GM12872 (cell line): ENCODE results near the gene NFAT5.

Source experiments
- CTCF ChIP-seq: IDR thresholded peaks from 3 replicates; pipeline ENCODE4 v1.5.1; 2011; ENCODE audit warnings: low read depth, mild to moderate bottlenecking, low read length, moderate library complexity; ENCODE audit not compliant: insufficient read depth

NFAT5 gene

GRCh38 chr16:69741951-69742904 is 176.5 kb downstream of the NFAT5 start:
- TF ChIP-seq CTCF: no peak

GRCh38 chr16:69744363-69745231 is 178.8 kb downstream of the NFAT5 start:
- TF ChIP-seq CTCF: no peak

DNA sequence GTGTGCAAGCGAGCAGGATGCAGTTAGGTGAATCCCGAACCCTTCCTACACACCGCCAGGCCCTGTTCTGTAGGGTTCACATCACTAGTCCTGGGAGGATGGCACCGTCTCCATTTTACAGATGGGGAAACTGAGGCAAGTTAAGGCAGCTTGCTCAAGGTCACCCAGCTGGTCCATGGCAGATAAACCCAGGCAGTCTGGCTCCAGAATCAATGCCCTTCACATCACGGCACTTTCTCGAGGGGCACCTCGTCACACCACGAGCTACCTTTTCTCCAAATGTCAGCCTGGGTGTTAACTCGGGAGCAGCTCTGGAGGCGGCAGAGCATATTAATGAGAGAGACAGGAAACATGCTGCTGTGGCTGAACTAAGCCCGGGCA is 179.5 kb downstream of the NFAT5 start:
- TF ChIP-seq CTCF: no peak

GRCh38 chr16:69745959-69746358 is 180.2 kb downstream of the NFAT5 start:
- no peak for TF ChIP-seq CTCF

- no peak for TF ChIP-seq CTCF
These were observed 181.3 kb downstream of the NFAT5 start for GRCh38 chr16:69747115-69747514.

DNA sequence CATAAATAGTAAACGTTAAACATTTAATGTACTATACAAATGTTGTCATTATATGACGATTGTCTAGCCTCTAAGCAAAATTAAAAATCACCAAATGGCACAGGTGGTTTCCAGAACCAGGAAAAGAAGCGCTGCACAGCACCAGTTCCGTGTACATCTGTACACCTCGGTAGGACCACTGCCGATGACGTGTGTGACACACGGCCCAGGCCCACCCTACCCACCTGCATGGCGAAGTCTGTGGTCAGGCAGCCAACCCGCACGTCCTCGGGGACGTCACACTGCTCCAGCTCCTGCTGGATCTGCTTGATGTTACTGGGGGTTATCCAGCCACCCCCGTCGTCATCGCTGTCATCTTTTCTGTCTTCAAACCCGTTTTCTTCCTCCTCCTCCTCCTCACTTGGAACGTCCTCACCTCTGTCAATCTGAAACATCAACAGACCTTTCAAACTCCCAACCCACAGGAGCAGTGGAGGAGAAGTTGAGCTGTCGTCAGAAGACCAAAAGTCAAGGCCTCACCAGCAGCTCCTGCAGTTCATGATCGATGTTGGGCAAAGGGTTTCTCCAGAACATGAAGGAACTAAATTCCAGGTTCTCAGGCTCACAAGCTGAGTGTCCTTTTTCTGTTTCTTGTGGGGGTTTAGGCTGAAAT is 183.1 kb downstream of the NFAT5 start:
- TF ChIP-seq CTCF: no peak

DNA sequence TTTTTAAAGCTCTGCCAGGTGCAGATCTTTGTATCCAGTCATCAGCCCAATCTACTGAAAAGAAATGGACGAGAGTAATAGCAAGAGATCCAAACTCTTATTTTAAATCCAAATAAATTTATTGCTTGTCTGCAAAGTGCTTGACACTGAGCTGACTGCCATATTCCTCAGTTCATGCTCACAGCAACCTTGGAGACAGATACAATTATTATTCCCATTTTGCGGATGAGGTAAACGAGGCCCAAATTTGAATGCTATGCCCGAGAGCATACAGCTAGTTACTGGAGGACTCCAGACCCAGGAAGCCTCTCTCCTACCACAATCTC is 188.3 kb downstream of the NFAT5 start:
- no peak for TF ChIP-seq CTCF
